MM.1S (cell line): ENCODE data around the gene SRRM2.

ENCODE experiments used
- DNase-seq: peaks from one replicate; pipeline ENCODE4 v3.0.0-alpha.2; 2015
- H2AFZ ChIP-seq: fragments of 300-600 bp; sonication (generic); 2 replicates; pipeline ENCODE4 v1.6.0; 2016; ENCODE audit warnings: antibody characterized with exemption, low read length
- H3F3A ChIP-seq: fragments of 300-600 bp; sonication (generic); 2 replicates; pipeline ENCODE4 v1.6.1; 2016; ENCODE audit warnings: mild to moderate bottlenecking, antibody characterized with exemption, low read length, moderate library complexity, mixed read lengths; ENCODE audit not compliant: insufficient read depth
- H3K27ac ChIP-seq: fragments of 300-600 bp; sonication (generic); 2 replicates; pipeline ENCODE4 v1.5.1; 2016; ENCODE audit warnings: mild to moderate bottlenecking, low read length
- H3K27me3 ChIP-seq: fragments of 300-600 bp; sonication (generic); replicated peaks from 2 replicates; pipeline ENCODE4 v1.6.0; 2016; ENCODE audit warnings: low read length; ENCODE audit not compliant: insufficient read depth
- H3K36me3 ChIP-seq: fragments of 300-600 bp; sonication (generic); replicated peaks from 2 replicates; pipeline ENCODE4 v1.6.1; 2016; ENCODE audit warnings: mild to moderate bottlenecking, low read length, mixed read lengths; ENCODE audit not compliant: insufficient read depth
- H3K4me1 ChIP-seq: fragments of 300-600 bp; sonication (generic); 2 replicates; pipeline ENCODE4 v1.6.1; 2016; ENCODE audit warnings: low read length, mixed read lengths
- H3K4me2 ChIP-seq: fragments of 300-600 bp; sonication (generic); 2 replicates; pipeline ENCODE4 v1.6.0; 2016; ENCODE audit warnings: low read depth, low read length
- H3K4me3 ChIP-seq: fragments of 300-600 bp; sonication (generic); 2 replicates; pipeline ENCODE4 v1.5.1; 2016; ENCODE audit warnings: low read length, mixed read lengths
- H3K79me2 ChIP-seq: fragments of 300-600 bp; sonication (generic); 2 replicates; pipeline ENCODE4 v1.6.1; 2016; ENCODE audit warnings: mixed run types, low read length, mixed read lengths
- H3K9ac ChIP-seq: fragments of 300-600 bp; sonication (generic); 2 replicates; pipeline ENCODE4 v1.6.1; 2016; ENCODE audit warnings: low read length, mixed read lengths
- H3K9me2 ChIP-seq: fragments of 300-600 bp; sonication (generic); replicated peaks from 2 replicates; pipeline ENCODE4 v1.6.1; 2016; ENCODE audit warnings: mild to moderate bottlenecking, low read length, mixed read lengths; ENCODE audit not compliant: insufficient read depth
- H3K9me3 ChIP-seq: fragments of 300-600 bp; sonication (generic); replicated peaks from 2 replicates; pipeline ENCODE4 v1.6.1; 2016; ENCODE audit warnings: mild to moderate bottlenecking, low read length, mixed read lengths; ENCODE audit not compliant: insufficient read depth
- H4K20me1 ChIP-seq: fragments of 300-600 bp; sonication (generic); 2 replicates; pipeline ENCODE4 v1.6.1; 2016; ENCODE audit warnings: mild to moderate bottlenecking, low read length, moderate library complexity, mixed read lengths; ENCODE audit not compliant: insufficient read depth
- CTCF ChIP-seq: fragments of 300-600 bp; sonication (generic); IDR thresholded peaks from 2 replicates; pipeline ENCODE4 v1.5.1; 2016; ENCODE audit warnings: antibody characterized with exemption, low read length, mixed read lengths
- EZH2 ChIP-seq: fragments of 300-600 bp; sonication (generic); optimal IDR thresholded peaks from 2 replicates; pipeline ENCODE3; 2017; ENCODE audit warnings: low read depth, mild to moderate bottlenecking, antibody characterized with exemption, low read length, mixed read lengths
- EZH2phosphoT487 ChIP-seq: fragments of 300-600 bp; sonication (generic); IDR thresholded peaks from 2 replicates; pipeline ENCODE4 v1.6.1; 2018; ENCODE audit warnings: antibody characterized with exemption, low read length

SRRM2 gene

GRCh38 chr16:2706611-2707311, 45.7 kb upstream of the SRRM2 start:
- Histone ChIP-seq H3K9ac (no peak overlapping the region), H3K36me3 (no peaks in the 10 kb centered on the region; the same call in 1 of the 2 replicates), H3K9me2 (no peaks in the 10 kb centered on the region), H4K20me1 (no peaks in the 10 kb centered on the region), H3K79me2 (0 out of 2 replicates have a peak, but pooled peaks cover 3% of the 10 kb centered on the region), H3K4me2 (no peak overlapping the region), H3F3A (no peaks in the 10 kb centered on the region), H3K27ac (no peak overlapping the region), H3K4me1 (no peaks in the 10 kb centered on the region), H3K9me3 (no peaks in the 10 kb centered on the region), H3K27me3 (no peaks in the 10 kb centered on the region), H2AFZ (no peak overlapping the region), H3K4me3 (no peak overlapping the region)
- TF ChIP-seq EZH2phosphoT487 (no peak), EZH2 (no peak), CTCF (no peak)
- DNase-seq: no peak

GRCh38 chr16:2707368-2708289, 44.8 kb upstream of the SRRM2 start:
- Histone ChIP-seq H3K79me2 (0 out of 2 replicates have a peak, but pooled peaks cover 3% of the 10 kb centered on the region), H3K27me3 (no peaks in the 10 kb centered on the region), H3K4me2 (no peak overlapping the region), H3K36me3 (no peaks in the 10 kb centered on the region; the same call in 1 of the 2 replicates), H3K9me2 (no peaks in the 10 kb centered on the region), H3K27ac (no peak overlapping the region), H2AFZ (no peak overlapping the region), H3K9me3 (no peaks in the 10 kb centered on the region), H3F3A (no peaks in the 10 kb centered on the region), H3K9ac (no peak overlapping the region), H3K4me1 (no peaks in the 10 kb centered on the region), H4K20me1 (no peaks in the 10 kb centered on the region), H3K4me3 (no peak overlapping the region)
- DNase-seq: no peak
- no peak for TF ChIP-seq CTCF
- no peak for TF ChIP-seq EZH2
- no peak for TF ChIP-seq EZH2phosphoT487

- no peaks in the 10 kb centered on the region for H3K27me3 ChIP-seq
- H3K79me2 ChIP-seq: 0 out of 2 replicates have a peak, but pooled peaks cover 3% of the 10 kb centered on the region
- TF ChIP-seq EZH2phosphoT487: no peak
- TF ChIP-seq EZH2: no peak
- no peak for TF ChIP-seq CTCF
- no peaks in the 10 kb centered on the region for H3K9me2 ChIP-seq
- no peak overlapping the region for H2AFZ ChIP-seq
- no peaks in the 10 kb centered on the region for H3F3A ChIP-seq
- no peak overlapping the region for H3K4me2 ChIP-seq
- H3K4me3 ChIP-seq: no peak overlapping the region
- H3K27ac ChIP-seq: no peak overlapping the region
- H4K20me1 ChIP-seq: no peaks in the 10 kb centered on the region
- no peaks in the 10 kb centered on the region; the same call in 1 of the 2 replicates for H3K36me3 ChIP-seq
- H3K9ac ChIP-seq: no peak overlapping the region
- DNase-seq: no peak
- no peaks in the 10 kb centered on the region for H3K9me3 ChIP-seq
- H3K4me1 ChIP-seq: no peaks in the 10 kb centered on the region
These were observed 44.2 kb upstream of the SRRM2 start for GRCh38 chr16:2708290-2708639.
